GM21786 (cell line): ENCODE results near the gene PATL2.
"Not testable (repeated sequence)": the region's sequence is repeated elsewhere in the genome, so short reads cannot be mapped to it uniquely, and the experiment has no call there.

ENCODE experiments used
- ATAC-seq: cut with Tn5 transposase; IDR thresholded peaks from one replicate; pipeline ENCODE4 v1.9.1; 2021; ENCODE audit not compliant: unreplicated experiment

Gene PATL2

DNA sequence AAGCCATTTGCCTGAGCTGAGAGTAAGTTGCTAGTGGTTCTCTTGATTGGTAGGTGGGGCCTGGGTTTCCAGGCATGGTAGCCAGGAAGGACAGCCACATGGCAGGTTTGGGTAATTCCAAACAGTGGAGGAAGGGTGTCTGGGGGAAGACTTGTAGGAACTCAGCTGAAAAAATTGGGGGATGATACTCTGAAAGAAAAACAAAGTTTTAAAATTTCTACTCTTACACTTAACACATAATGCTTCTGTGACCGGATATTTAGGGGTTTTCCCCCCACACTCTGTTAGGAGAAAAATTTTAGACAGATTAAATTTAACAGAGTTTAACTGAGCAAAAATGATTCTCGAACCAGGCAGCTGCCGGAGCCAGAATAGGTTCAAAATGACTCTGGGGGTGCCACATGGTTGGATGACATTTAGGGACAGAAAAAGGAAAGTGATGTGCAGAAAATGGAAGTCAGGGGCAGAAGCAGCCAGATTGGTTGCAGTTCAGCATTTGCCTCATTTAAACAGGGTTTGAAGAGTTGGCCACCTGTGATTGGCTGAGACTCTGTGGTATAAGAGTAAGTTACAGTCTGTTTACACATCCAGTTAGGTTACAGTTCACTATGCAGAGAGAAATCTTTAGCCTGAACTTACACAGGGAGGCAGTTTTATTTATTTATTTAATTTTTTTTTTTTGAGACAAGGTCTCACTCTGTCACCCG, 8.3 kb upstream of the PATL2 start:
- peak; percentile 52 for ATAC-seq

- no peak for ATAC-seq
Measured at GRCh38 chr15:44718927-44719292, 7.8 kb upstream of the PATL2 start.

- ATAC-seq: no peak
Measured at GRCh38 chr15:44718180-44718926, 7.2 kb upstream of the PATL2 start.

- ATAC-seq: no peak
Measured at GRCh38 chr15:44716983-44717602, 6.0 kb upstream of the PATL2 start.

- ATAC-seq: no peak
Measured at GRCh38 chr15:44715797-44716334, 4.7 kb upstream of the PATL2 start.

DNA sequence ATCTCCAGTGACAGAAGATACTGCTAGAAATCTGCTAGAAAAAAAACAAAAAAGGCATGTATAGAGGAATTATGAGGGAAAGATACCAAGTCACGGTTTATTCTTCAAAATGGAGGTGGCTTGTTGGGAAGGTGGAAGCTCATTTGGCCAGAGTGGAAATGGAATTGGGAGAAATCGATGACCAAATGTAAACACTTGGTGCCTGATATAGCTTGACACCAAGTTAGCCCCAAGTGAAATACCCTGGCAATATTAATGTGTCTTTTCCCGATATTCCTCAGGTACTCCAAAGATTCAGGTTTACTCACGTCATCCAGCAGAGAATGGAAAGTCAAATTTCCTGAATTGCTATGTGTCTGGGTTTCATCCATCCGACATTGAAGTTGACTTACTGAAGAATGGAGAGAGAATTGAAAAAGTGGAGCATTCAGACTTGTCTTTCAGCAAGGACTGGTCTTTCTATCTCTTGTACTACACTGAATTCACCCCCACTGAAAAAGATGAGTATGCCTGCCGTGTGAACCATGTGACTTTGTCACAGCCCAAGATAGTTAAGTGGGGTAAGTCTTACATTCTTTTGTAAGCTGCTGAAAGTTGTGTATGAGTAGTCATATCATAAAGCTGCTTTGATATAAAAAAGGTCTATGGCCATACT, 4.1 kb upstream of the PATL2 start:
- no peak for ATAC-seq

DNA sequence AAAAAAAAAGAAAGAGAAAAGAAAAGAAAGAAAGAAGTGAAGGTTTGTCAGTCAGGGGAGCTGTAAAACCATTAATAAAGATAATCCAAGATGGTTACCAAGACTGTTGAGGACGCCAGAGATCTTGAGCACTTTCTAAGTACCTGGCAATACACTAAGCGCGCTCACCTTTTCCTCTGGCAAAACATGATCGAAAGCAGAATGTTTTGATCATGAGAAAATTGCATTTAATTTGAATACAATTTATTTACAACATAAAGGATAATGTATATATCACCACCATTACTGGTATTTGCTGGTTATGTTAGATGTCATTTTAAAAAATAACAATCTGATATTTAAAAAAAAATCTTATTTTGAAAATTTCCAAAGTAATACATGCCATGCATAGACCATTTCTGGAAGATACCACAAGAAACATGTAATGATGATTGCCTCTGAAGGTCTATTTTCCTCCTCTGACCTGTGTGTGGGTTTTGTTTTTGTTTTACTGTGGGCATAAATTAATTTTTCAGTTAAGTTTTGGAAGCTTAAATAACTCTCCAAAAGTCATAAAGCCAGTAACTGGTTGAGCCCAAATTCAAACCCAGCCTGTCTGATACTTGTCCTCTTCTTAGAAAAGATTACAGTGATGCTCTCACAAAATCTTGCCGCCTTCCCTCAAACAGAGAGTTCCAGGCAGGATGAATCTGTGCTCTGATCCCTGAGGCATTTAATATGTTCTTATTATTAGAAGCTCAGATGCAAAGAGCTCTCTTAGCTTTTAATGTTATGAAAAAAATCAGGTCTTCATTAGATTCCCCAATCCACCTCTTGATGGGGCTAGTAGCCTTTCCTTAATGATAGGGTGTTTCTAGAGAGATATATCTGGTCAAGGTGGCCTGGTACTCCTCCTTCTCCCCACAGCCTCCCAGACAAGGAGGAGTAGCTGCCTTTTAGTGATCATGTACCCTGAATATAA, 2.2 kb upstream of the PATL2 start:
- no peak for ATAC-seq

- no peak for ATAC-seq
Measured at GRCh38 chr15:44712346-44713005, 1.4 kb upstream of the PATL2 start.

DNA sequence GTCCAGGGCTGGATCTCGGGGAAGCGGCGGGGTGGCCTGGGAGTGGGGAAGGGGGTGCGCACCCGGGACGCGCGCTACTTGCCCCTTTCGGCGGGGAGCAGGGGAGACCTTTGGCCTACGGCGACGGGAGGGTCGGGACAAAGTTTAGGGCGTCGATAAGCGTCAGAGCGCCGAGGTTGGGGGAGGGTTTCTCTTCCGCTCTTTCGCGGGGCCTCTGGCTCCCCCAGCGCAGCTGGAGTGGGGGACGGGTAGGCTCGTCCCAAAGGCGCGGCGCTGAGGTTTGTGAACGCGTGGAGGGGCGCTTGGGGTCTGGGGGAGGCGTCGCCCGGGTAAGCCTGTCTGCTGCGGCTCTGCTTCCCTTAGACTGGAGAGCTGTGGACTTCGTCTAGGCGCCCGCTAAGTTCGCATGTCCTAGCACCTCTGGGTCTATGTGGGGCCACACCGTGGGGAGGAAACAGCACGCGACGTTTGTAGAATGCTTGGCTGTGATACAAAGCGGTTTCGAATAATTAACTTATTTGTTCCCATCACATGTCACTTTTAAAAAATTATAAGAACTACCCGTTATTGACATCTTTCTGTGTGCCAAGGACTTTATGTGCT, 721 bp upstream of the PATL2 start:
- peak; percentile 13 for ATAC-seq

GRCh38 chr15:44710236-44711095, 657 bp downstream of the PATL2 start:
- ATAC-seq: no peak

- ATAC-seq: no peak
Measured at GRCh38 chr15:44706946-44707636, 4.0 kb downstream of the PATL2 start.

GRCh38 chr15:44706401-44706800, 4.7 kb downstream of the PATL2 start:
- ATAC-seq: no peak

- ATAC-seq: no peak
Measured at GRCh38 chr15:44705986-44706385, 5.1 kb downstream of the PATL2 start.

GRCh38 chr15:44700676-44701075, 10.4 kb downstream of the PATL2 start:
- not testable (repeated sequence) for ATAC-seq

DNA sequence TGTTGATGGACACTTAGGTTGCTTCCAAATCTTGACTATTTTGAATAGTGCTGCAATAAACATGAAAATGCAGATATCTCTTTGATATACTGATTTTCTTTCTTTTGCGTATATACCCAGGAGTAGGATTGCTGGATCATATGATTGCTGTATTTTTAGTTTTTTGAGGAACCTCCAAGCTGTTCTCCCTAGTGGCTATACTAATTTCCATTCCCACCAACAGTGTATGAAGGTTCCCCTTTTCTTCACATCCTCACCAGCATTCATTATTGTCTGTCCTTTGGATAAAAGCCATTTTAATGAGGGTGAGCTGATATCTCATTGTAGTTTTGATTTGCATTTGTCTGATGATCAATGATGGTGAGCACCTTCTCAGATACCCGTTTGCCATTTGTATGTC, 12.5 kb downstream of the PATL2 start:
- ATAC-seq: no peak

- ATAC-seq: no peak
Measured at GRCh38 chr15:44697014-44697413, 14.1 kb downstream of the PATL2 start.

DNA sequence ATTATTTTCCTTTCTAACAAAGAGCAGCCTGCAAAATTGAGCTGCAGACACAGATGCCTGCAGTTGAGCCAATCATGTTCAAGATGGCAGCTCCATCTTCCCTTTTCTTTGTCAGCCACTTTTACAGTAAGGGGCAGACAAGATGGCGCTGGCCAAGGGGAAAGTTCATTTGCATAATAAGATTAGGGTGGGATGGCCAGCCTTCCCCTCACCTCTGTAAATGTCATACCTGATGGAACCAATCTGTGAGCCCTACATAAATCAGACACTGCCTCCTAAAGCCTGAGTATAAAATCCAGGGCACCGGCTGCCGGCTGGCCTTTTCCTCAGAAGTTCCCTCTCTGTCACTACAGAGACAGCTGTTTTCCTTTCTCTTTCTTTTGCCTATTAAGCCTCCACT, 15.8 kb downstream of the PATL2 start:
- no peak for ATAC-seq

DNA sequence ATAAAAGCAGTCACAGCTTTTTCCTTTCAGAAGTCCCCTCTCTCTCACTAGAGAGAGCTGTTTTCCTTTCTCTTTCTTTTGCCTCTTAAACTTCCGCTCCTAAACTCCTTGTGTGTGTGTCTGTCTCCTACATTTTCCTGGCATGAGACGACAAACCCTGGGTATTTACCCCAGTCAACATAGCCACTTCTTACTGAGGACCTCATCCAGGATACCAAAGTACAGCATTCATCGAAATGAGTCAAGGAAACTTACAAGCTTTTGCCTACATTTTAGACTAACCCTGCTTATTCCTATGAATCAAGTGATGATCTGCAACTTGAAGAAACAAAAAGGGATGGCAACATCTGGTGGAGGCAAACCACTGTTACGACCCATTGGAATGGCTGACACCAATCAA, 16.7 kb downstream of the PATL2 start:
- no peak for ATAC-seq
